HCT116 (cell line): Measurements from ENCODE around the gene RCOR3. TPM values are rescaled to one million over a fixed set of nuclear protein-coding genes. Genes with fewer than 3 reads are reported as not detected.

Source experiments
- ATAC-seq: fragments of 200-7000 bp; cut with Tn5 transposase; 2 replicates; pipeline ENCODE4 v1.9.1; 2020; ENCODE audit warnings: mild to moderate bottlenecking, moderate library complexity
- BruUV-seq: library from RNA; stranded (reverse); fragments of 400-500 nt; replicated peaks from 2 replicates; lab custom pipeline; 2021; lab: Mats Ljungman, UMichigan
- CTCF ChIA-PET: fragments of 300-600 bp; sonication (Branson Sonifier 250); formaldehyde crosslinking; loops from one replicate; lab custom pipeline; 2021; ENCODE audit warnings: antibody characterized with exemption; lab: Charles Lee
- POLR2A ChIA-PET: fragments of 300-600, 350-600 bp; sonication (Branson Sonifier 250); formaldehyde crosslinking; loops from one replicate; lab custom pipeline; 2021; ENCODE audit warnings: antibody characterized with exemption; lab: Charles Lee
- RAD21 ChIA-PET, 2 experiments: fragments of 300-600 bp; sonication (Branson Sonifier 250); formaldehyde crosslinking; loops; one replicate each; lab custom pipeline; 2023; ENCODE audit warnings: low total read pairs in 2 of 2; ENCODE audit not compliant: uncharacterized antibody in 2 of 2, unreplicated experiment in 2 of 2, low non-redundant PET in 1 of 2; lab: Charles Lee
- DNase-seq: peaks from one replicate; pipeline ENCODE4 v3.0.0-alpha.2; 2010; ENCODE audit warnings: low read depth, low spot score
- H2AFZ ChIP-seq: fragments of 200-600 bp; shearing (Covaris generic), sonication (generic); 2 replicates; pipeline ENCODE4 v1.6.1; 2017; ENCODE audit warnings: low read depth, mixed run types, mixed read lengths, antibody characterized with exemption, low read length; ENCODE audit not compliant: poor library complexity, severe bottlenecking
- H3K27ac ChIP-seq: 2 replicates; pipeline ENCODE4 v1.5.1; 2012; ENCODE audit warnings: low read depth, low read length
- H3K27me3 ChIP-seq: fragments of 200-600 bp; sonication (generic); 2 replicates; pipeline ENCODE4 v1.6.1; 2016; ENCODE audit warnings: mixed run types, low read length, mixed read lengths; ENCODE audit not compliant: insufficient read depth
- H3K36me3 ChIP-seq, 2 experiments: fragments of 200-500 bp in 1 of 2; fragments of 200-600 bp in 1 of 2; sonication (Bioruptor generic) in 1 of 2; sonication (generic) in 1 of 2; 2 replicates each; pipeline versions ENCODE4 v1.5.1 to v1.6.1; 2014 to 2016; ENCODE audit warnings: low read length in 2 of 2, inconsistent platforms in 1 of 2, mixed read lengths in 1 of 2, mixed run types in 1 of 2; ENCODE audit not compliant: insufficient read depth in 2 of 2, control insufficient read depth in 1 of 2
- H3K4me1 ChIP-seq, 2 experiments: fragments of 200-600 bp in 1 of 2; sonication (generic) in 1 of 2; 2 replicates each; pipeline versions ENCODE4 v1.5.1 to v1.6.1; 2012 to 2017; ENCODE audit warnings: low read length in 2 of 2, inconsistent platforms in 1 of 2, mild to moderate bottlenecking in 1 of 2, mixed read lengths in 1 of 2, mixed run types in 1 of 2, moderate library complexity in 1 of 2; ENCODE audit not compliant: insufficient read depth in 2 of 2, control insufficient read depth in 1 of 2
- H3K4me2 ChIP-seq: fragments of 200-600 bp; sonication (generic); 2 replicates; pipeline ENCODE4 v1.6.1; 2017; ENCODE audit warnings: mixed run types, low read length, mixed read lengths
- H3K4me3 ChIP-seq, 2 experiments: fragments of 200-600 bp in 1 of 2; sonication (generic) in 1 of 2; replicated peaks in 1 of 2; 2 replicates each; pipeline ENCODE4 v1.5.1; 2011 to 2016; ENCODE audit warnings: low read length in 2 of 2, control low read depth in 1 of 2, low read depth in 1 of 2, mild to moderate bottlenecking in 1 of 2, mixed read lengths in 1 of 2, mixed run types in 1 of 2
- H3K79me2 ChIP-seq: fragments of 200-600 bp; sonication (generic); 2 replicates; pipeline ENCODE4 v1.6.1; 2017; ENCODE audit warnings: mild to moderate bottlenecking, mixed run types, low read length, moderate library complexity, mixed read lengths; ENCODE audit not compliant: insufficient read depth
- H3K9ac ChIP-seq: fragments of 200-600 bp; sonication (generic); 2 replicates; pipeline ENCODE4 v1.6.1; 2016; ENCODE audit warnings: low read length, mixed read lengths
- H3K9me2 ChIP-seq: fragments of 200-600 bp; sonication (generic), shearing (Covaris generic); 2 replicates; pipeline ENCODE4 v1.6.1; 2017; ENCODE audit warnings: mixed run types, mild to moderate bottlenecking, moderate library complexity; ENCODE audit not compliant: insufficient read depth
- H3K9me3 ChIP-seq, 2 experiments: fragments of 200-500 bp in 1 of 2; fragments of 200-600 bp in 1 of 2; sonication (Bioruptor generic) in 1 of 2; sonication (generic) in 1 of 2; 2 replicates each; pipeline ENCODE4 v1.6.1; 2014 to 2017; ENCODE audit warnings: low read length in 2 of 2, mixed read lengths in 2 of 2, inconsistent platforms in 1 of 2, low read depth in 1 of 2, mild to moderate bottlenecking in 1 of 2, mixed run types in 1 of 2, moderate library complexity in 1 of 2; ENCODE audit not compliant: control insufficient read depth in 1 of 2, insufficient read depth in 1 of 2
- H4K20me1 ChIP-seq: fragments of 200-600 bp; sonication (generic), shearing (Covaris generic); 2 replicates; pipeline ENCODE4 v1.6.1; 2017; ENCODE audit warnings: mixed run types, mild to moderate bottlenecking, moderate library complexity; ENCODE audit not compliant: insufficient read depth
- ATF3 ChIP-seq: IDR thresholded peaks from 2 replicates; pipeline ENCODE4 v1.6.1; 2012
- CBX3 ChIP-seq: IDR thresholded peaks from 2 replicates; pipeline ENCODE4 v1.6.1; 2012; ENCODE audit warnings: low read depth
- CEBPB ChIP-seq: IDR thresholded peaks from 2 replicates; pipeline ENCODE4 v1.6.1; 2012; ENCODE audit warnings: low read depth
- CTCF ChIP-seq, 3 experiments: fragments of 200-600 bp in 1 of 3; sonication (generic) in 1 of 3; IDR thresholded peaks in 2 of 3; conservative IDR thresholded peaks in 1 of 3; 2 replicates each; pipeline ENCODE4 v1.5.1; 2012 to 2017; ENCODE audit warnings: low read depth in 2 of 3, low read length in 2 of 3, antibody characterized with exemption in 1 of 3, borderline replicate concordance in 1 of 3, control low read depth in 1 of 3, mild to moderate bottlenecking in 1 of 3, mixed read lengths in 1 of 3, mixed run types in 1 of 3, moderate library complexity in 1 of 3; ENCODE audit not compliant: insufficient read depth in 1 of 3
- EGR1 ChIP-seq: IDR thresholded peaks from 2 replicates; pipeline ENCODE4 v1.6.1; 2012; ENCODE audit warnings: low read depth
- ELF1 ChIP-seq: IDR thresholded peaks from 2 replicates; pipeline ENCODE4 v1.6.1; 2012; ENCODE audit warnings: low read depth, borderline replicate concordance
- EZH2 ChIP-seq: fragments of 200-600 bp; sonication (generic); IDR thresholded peaks from 2 replicates; pipeline ENCODE4 v1.6.1; 2017; ENCODE audit warnings: antibody characterized with exemption, mixed run types
- EZH2phosphoT487 ChIP-seq: fragments of 200-600 bp; IDR thresholded peaks from 2 replicates; pipeline ENCODE4 v1.6.1; 2018; ENCODE audit warnings: antibody characterized with exemption, borderline replicate concordance
- FOSL1 ChIP-seq: IDR thresholded peaks from 2 replicates; pipeline ENCODE4 v1.6.1; 2012; ENCODE audit warnings: low read depth
- JUND ChIP-seq: IDR thresholded peaks from 2 replicates; pipeline ENCODE4 v1.6.1; 2012
- MAX ChIP-seq: IDR thresholded peaks from 2 replicates; pipeline ENCODE4 v1.6.1; 2012
- POLR2A ChIP-seq: IDR thresholded peaks from 2 replicates; pipeline ENCODE4 v1.7.0; 2011; ENCODE audit warnings: borderline replicate concordance; ENCODE audit not compliant: insufficient read depth, insufficient read length; ENCODE audit errors: extremely low read depth
- RAD21 ChIP-seq: IDR thresholded peaks from 2 replicates; pipeline ENCODE4 v1.6.1; 2012; ENCODE audit warnings: low read depth, mild to moderate bottlenecking
- REST ChIP-seq: IDR thresholded peaks from 2 replicates; pipeline ENCODE4 v1.6.1; 2012; ENCODE audit warnings: low read depth
- SIN3A ChIP-seq: IDR thresholded peaks from 2 replicates; pipeline ENCODE4 v1.6.1; 2012; ENCODE audit warnings: low read depth
- SP1 ChIP-seq: IDR thresholded peaks from 2 replicates; pipeline ENCODE4 v1.6.1; 2012; ENCODE audit warnings: low read depth
- SRF ChIP-seq: IDR thresholded peaks from 2 replicates; pipeline ENCODE4 v1.6.1; 2012; ENCODE audit warnings: low read depth
- TCF7L2 ChIP-seq: IDR thresholded peaks from 2 replicates; pipeline ENCODE4 v1.7.0; 2011; ENCODE audit warnings: borderline replicate concordance, inconsistent platforms; ENCODE audit not compliant: insufficient read depth, insufficient read length; ENCODE audit errors: extremely low read depth
- intact Hi-C: fragments of 100-400 bp; cut with micrococcal nuclease; formaldehyde crosslinking; loops from 2 replicates; pipeline ENCODE4 v1.10.0; 2022
- total RNA-seq: library from RNA; stranded (reverse); gene quantifications from one replicate; pipeline ENCODE4 v1.2.1, GENCODE V29; 2021; ENCODE audit not compliant: unreplicated experiment

RCOR3 gene
- total RNA-seq, 1 experiment from 2014 or later, result 25.7 TPM

- BruUV-seq, result no TSS peak
- DNase-seq (no peak), ATAC-seq (no peak)
- Histone ChIP-seq H3K4me3 (no peak overlapping the region), H3K27me3 (no peaks in the 10 kb centered on the region), H3K4me1 (peaks cover 0 to 17% of the 10 kb centered on the region in 2 experiments; a peak in 1 of 4 replicates), H3K27ac (no peak overlapping the region), H3K79me2 (peaks cover 3% of the 10 kb centered on the region; the same call in 1 of the 2 replicates), H3K36me3 (no peaks in the 10 kb centered on the region), H3K9me2 (no peaks in the 10 kb centered on the region), H3K9me3 (no peaks in the 10 kb centered on the region), H2AFZ (no peak overlapping the region), H3K9ac (no peak overlapping the region), H4K20me1 (no peaks in the 10 kb centered on the region), H3K4me2 (no peak overlapping the region)
- CTCF ChIA-PET, result no interaction called here
- intact Hi-C loops, result no loop called here
- TF ChIP-seq SIN3A (no peak), CEBPB (no peak), RAD21 (no peak), CBX3 (no peak), REST (no peak), SRF (no peak), MAX (no peak), EGR1 (no peak), FOSL1 (no peak), EZH2phosphoT487 (no peak), JUND (no peak), SP1 (no peak), ELF1 (no peak), CTCF (IDR thresholded peaks at IDR 0.05 in 2 of 3, conservative IDR thresholded peaks at IDR 0.05 in 1 of 3; ENCODE audit: borderline replicate concordance in 1 of 3, insufficient read depth in 1 of 3, low read depth in 2 of 3, low read length in 2 of 3) (no peak), EZH2 (no peak), TCF7L2 (no peak), POLR2A (no peak), ATF3 (no peak)
- POLR2A ChIA-PET, result no interaction called here
- RAD21 ChIA-PET, result no interaction called here
Measured at GRCh38 chr1:211333906-211334305, 74.7 kb downstream of the RCOR3 start.
